ENCODE measurements around the gene CNBD2. TPM values are rescaled to one million over a fixed set of nuclear protein-coding genes. Genes with fewer than 3 reads are reported as not detected.
A peak's percentile ranks its signal among the peaks of the same experiment; 100 is the strongest.

The CNBD2 gene
- polyA plus RNA-seq, 1 donor from 2014 or later: 9.5 TPM

DNA sequence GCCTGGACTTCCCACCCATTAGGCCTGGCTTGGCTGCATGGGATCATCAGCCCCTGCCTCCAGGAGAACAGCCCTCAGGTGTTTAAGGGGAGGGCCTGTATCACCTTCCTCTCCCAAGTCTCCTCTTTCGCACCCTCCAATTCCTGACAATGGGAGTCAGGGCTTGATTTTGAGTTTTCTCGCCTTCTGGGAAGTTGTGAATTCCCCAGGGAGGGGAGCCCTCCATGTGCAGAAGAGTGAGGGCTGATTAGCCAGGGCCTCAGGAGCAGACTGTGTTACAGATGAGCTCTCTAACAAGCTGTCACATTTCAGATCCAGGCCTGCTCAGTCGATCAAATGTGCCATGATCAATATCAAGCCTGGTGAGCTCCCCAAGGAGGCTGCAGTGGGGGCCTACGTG is 42.4 kb downstream of the CNBD2 start:
- H3K79me2 ChIP-seq (replicated peaks; ENCODE audit: insufficient read depth, low read length): no peaks in the 10 kb centered on the region
- no peak overlapping the region for H3K27ac ChIP-seq (ENCODE audit: low read length)
- no peak for TF ChIP-seq SMC3 (conservative IDR thresholded peaks at IDR 0.05; ENCODE audit: poor library complexity)
- TF ChIP-seq, protein P1, sequence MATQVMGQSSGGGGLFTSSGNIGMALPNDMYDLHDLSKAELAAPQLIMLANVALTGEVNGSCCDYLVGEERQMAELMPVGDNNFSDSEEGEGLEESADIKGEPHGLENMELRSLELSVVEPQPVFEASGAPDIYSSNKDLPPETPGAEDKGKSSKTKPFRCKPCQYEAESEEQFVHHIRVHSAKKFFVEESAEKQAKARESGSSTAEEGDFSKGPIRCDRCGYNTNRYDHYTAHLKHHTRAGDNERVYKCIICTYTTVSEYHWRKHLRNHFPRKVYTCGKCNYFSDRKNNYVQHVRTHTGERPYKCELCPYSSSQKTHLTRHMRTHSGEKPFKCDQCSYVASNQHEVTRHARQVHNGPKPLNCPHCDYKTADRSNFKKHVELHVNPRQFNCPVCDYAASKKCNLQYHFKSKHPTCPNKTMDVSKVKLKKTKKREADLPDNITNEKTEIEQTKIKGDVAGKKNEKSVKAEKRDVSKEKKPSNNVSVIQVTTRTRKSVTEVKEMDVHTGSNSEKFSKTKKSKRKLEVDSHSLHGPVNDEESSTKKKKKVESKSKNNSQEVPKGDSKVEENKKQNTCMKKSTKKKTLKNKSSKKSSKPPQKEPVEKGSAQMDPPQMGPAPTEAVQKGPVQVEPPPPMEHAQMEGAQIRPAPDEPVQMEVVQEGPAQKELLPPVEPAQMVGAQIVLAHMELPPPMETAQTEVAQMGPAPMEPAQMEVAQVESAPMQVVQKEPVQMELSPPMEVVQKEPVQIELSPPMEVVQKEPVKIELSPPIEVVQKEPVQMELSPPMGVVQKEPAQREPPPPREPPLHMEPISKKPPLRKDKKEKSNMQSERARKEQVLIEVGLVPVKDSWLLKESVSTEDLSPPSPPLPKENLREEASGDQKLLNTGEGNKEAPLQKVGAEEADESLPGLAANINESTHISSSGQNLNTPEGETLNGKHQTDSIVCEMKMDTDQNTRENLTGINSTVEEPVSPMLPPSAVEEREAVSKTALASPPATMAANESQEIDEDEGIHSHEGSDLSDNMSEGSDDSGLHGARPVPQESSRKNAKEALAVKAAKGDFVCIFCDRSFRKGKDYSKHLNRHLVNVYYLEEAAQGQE (IDR thresholded peaks at IDR 0.05; ENCODE audit: borderline replicate concordance): peak; percentile 21
- no peaks in the 10 kb centered on the region for H3K9me2 ChIP-seq (ENCODE audit: insufficient read depth, low read length)
- no peaks in the 10 kb centered on the region for H3K36me3 ChIP-seq (ENCODE audit: insufficient read depth, low read length)
- H3F3A ChIP-seq (ENCODE audit: insufficient read depth, low read length, poor library complexity, severe bottlenecking): no peaks in the 10 kb centered on the region
- H3K9ac ChIP-seq (ENCODE audit: low read length): no peak overlapping the region
- no peaks in the 10 kb centered on the region for H4K20me1 ChIP-seq (ENCODE audit: insufficient read depth)
- H3K9me3 ChIP-seq (ENCODE audit: low read length): no peaks in the 10 kb centered on the region
- no peak overlapping the region for H3K4me3 ChIP-seq (ENCODE audit: low read length)
- no peaks in the 10 kb centered on the region for H3K27me3 ChIP-seq (ENCODE audit: insufficient read depth, low read depth, low read length)
- H3K4me2 ChIP-seq (ENCODE audit: low read length): no peak overlapping the region
- no peak overlapping the region for H2AFZ ChIP-seq (ENCODE audit: low read depth, low read length)

DNA sequence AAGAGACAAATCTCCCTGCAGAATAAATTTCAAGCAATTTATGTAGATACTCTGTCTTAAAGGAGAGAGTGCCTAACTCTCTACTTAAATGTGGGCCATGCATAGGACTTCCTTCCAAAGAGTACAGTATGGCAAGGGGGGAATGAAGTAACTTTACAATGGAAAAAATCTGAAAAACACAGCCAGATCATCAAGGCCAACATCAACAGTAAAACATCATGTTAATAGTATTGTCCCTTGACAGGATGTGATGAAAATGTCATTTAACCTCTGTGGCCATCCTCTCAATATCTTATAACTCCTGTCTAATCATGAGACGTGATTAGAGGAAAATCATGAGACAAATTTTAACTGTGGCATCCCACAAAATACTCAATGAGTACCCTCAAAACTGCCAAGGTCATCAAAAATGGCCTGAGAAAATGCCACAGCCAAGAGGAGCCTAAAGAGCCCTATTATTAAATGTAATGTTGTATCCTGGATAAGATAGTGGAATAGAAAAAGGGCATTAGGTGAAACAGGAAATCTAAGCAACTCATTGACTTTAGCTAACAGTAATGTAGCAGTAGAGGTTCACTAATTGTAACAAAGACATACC is 47.5 kb downstream of the CNBD2 start:
- Histone ChIP-seq H3K27me3 (ENCODE audit: insufficient read depth, low read depth, low read length) (no peaks in the 10 kb centered on the region), H3K79me2 (replicated peaks; ENCODE audit: insufficient read depth, low read length) (no peaks in the 10 kb centered on the region), H3K4me3 (ENCODE audit: low read length) (no peak overlapping the region), H3F3A (ENCODE audit: insufficient read depth, low read length, poor library complexity, severe bottlenecking) (no peaks in the 10 kb centered on the region), H4K20me1 (ENCODE audit: insufficient read depth) (no peaks in the 10 kb centered on the region), H3K9me3 (ENCODE audit: low read length) (no peaks in the 10 kb centered on the region), H3K36me3 (ENCODE audit: insufficient read depth, low read length) (no peaks in the 10 kb centered on the region), H3K9ac (ENCODE audit: low read length) (no peak overlapping the region), H2AFZ (ENCODE audit: low read depth, low read length) (no peak overlapping the region), H3K27ac (ENCODE audit: low read length) (no peak overlapping the region), H3K4me2 (ENCODE audit: low read length) (no peak overlapping the region), H3K9me2 (ENCODE audit: insufficient read depth, low read length) (no peaks in the 10 kb centered on the region)
- no peak for TF ChIP-seq POLR2AphosphoS5 (IDR thresholded peaks at IDR 0.05)
- TF ChIP-seq, protein P2, sequence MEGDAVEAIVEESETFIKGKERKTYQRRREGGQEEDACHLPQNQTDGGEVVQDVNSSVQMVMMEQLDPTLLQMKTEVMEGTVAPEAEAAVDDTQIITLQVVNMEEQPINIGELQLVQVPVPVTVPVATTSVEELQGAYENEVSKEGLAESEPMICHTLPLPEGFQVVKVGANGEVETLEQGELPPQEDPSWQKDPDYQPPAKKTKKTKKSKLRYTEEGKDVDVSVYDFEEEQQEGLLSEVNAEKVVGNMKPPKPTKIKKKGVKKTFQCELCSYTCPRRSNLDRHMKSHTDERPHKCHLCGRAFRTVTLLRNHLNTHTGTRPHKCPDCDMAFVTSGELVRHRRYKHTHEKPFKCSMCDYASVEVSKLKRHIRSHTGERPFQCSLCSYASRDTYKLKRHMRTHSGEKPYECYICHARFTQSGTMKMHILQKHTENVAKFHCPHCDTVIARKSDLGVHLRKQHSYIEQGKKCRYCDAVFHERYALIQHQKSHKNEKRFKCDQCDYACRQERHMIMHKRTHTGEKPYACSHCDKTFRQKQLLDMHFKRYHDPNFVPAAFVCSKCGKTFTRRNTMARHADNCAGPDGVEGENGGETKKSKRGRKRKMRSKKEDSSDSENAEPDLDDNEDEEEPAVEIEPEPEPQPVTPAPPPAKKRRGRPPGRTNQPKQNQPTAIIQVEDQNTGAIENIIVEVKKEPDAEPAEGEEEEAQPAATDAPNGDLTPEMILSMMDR (IDR thresholded peaks at IDR 0.05; ENCODE audit: poor library complexity, severe bottlenecking): no peak
- no peak for TF ChIP-seq MXI1 (conservative IDR thresholded peaks at IDR 0.05; ENCODE audit: poor library complexity, severe bottlenecking)
- no peak for TF ChIP-seq RAD21 (conservative IDR thresholded peaks at IDR 0.05)
- TF ChIP-seq, protein P1 (IDR thresholded peaks at IDR 0.05; ENCODE audit: borderline replicate concordance): no peak
- TF ChIP-seq EZH2 (IDR thresholded peaks at IDR 0.05; ENCODE audit: borderline replicate concordance, insufficient read depth, low read length, poor library complexity, severe bottlenecking): no peak
- TF ChIP-seq TAF1 (IDR thresholded peaks at IDR 0.05; ENCODE audit: low read depth): no peak
- no peak for TF ChIP-seq EP300 (conservative IDR thresholded peaks at IDR 0.05; ENCODE audit: poor library complexity, severe bottlenecking)
- TF ChIP-seq SMC3 (conservative IDR thresholded peaks at IDR 0.05; ENCODE audit: poor library complexity): no peak

Data from neural cell (in vitro differentiated cells).